ENCODE measurements around the gene ERCC4. TPM values are rescaled to one million over a fixed set of nuclear protein-coding genes. Genes with fewer than 3 reads are reported as not detected.
A peak's percentile ranks its signal among the peaks of the same experiment; 100 is the strongest.

Gene ERCC4
- total and polyA plus RNA-seq, 9 donors, result 2.8 to 21.4 (median 14.0) TPM

DNA sequence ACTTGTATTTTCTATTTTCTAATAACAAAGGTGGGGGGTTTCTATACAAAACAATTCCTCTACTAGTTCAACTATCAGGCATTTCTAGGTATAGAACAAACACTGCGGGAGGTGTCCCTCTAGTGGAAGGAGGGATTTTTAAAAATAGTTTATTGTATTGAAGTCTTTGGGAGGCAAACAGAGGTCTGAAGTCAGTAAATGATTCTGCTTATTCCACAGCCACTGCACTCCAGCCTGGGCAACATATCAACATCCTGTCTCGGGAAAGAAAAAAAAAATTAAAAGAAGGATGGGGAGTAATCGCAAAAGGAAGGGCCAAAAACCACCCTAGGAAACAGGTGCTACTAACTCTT, 648 bp upstream of the ERCC4 start:
- peak overlapping the region; percentile 8 for H3K4me3 ChIP-seq
- WGBS, 3 donors, result 0 to 1% (median 0%) methylated on average over 3 of the region's 3 CpGs
- peaks cover 7% of the 10 kb centered on the region for H3K4me1 ChIP-seq (ENCODE audit: insufficient read depth)
- peak in 1 of 5 donors; percentile 38 for DNase-seq
- no peaks in the 10 kb centered on the region for H3K27me3 ChIP-seq
- H3K36me3 ChIP-seq, result no peaks in the 10 kb centered on the region
- TF ChIP-seq, protein P1, sequence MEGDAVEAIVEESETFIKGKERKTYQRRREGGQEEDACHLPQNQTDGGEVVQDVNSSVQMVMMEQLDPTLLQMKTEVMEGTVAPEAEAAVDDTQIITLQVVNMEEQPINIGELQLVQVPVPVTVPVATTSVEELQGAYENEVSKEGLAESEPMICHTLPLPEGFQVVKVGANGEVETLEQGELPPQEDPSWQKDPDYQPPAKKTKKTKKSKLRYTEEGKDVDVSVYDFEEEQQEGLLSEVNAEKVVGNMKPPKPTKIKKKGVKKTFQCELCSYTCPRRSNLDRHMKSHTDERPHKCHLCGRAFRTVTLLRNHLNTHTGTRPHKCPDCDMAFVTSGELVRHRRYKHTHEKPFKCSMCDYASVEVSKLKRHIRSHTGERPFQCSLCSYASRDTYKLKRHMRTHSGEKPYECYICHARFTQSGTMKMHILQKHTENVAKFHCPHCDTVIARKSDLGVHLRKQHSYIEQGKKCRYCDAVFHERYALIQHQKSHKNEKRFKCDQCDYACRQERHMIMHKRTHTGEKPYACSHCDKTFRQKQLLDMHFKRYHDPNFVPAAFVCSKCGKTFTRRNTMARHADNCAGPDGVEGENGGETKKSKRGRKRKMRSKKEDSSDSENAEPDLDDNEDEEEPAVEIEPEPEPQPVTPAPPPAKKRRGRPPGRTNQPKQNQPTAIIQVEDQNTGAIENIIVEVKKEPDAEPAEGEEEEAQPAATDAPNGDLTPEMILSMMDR (IDR thresholded peaks at IDR 0.05), result no peak
- TF ChIP-seq POLR2A (IDR thresholded peaks at IDR 0.05) (no peak), EP300 (IDR thresholded peaks at IDR 0.05) (no peak)
- intact Hi-C loops (cut with DNase I), result loop anchor here in 2 of 4 donors (2.0 to 5.0 kb wide), 2 partner anchors 52 to 53 kb away; no protein-coding TSS in a partner anchor
- peak overlapping the region in 1 of 2 donors; percentile 43 for H3K27ac ChIP-seq
- H3K9me3 ChIP-seq, result no peaks in the 10 kb centered on the region

DNA sequence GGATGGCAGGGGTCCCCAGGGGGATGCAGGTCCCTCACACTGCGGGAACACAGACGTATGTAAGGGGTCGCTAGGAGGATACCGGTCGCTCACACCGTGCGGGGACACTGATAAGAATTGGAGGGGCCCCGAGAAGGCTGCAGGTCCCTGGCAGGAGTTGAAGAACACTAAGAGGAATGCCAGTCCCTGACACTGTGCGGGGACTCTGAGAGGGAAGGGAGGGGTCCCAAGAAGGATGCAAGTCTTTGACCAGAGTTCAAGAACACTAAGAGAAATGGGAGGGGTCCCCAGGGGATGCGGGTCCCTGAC, 510 bp downstream of the ERCC4 start:
- TF ChIP-seq POLR2A (IDR thresholded peaks at IDR 0.05) (no peak), EP300 (IDR thresholded peaks at IDR 0.05) (no peak)
- TF ChIP-seq, protein P1 (IDR thresholded peaks at IDR 0.05), result no peak
- Histone ChIP-seq H3K4me1 (ENCODE audit: insufficient read depth) (peaks cover 7% of the 10 kb centered on the region), H3K9me3 (no peaks in the 10 kb centered on the region), H3K36me3 (no peaks in the 10 kb centered on the region), H3K27ac (no peak overlapping the region), H3K4me3 (peak overlapping the region; percentile 88), H3K27me3 (no peaks in the 10 kb centered on the region)
- 0 to 1% (median 1%) methylated on average over 10 of the region's 10 CpGs for whole genome bisulfite sequencing, 3 donors
- intact Hi-C loops (cut with DNase I), result loop anchor here in 3 of 4 donors (5.0 to 10.0 kb wide), 5 partner anchors 314 to 614 kb away; no protein-coding TSS in a partner anchor
- no peak for DNase-seq

DNA sequence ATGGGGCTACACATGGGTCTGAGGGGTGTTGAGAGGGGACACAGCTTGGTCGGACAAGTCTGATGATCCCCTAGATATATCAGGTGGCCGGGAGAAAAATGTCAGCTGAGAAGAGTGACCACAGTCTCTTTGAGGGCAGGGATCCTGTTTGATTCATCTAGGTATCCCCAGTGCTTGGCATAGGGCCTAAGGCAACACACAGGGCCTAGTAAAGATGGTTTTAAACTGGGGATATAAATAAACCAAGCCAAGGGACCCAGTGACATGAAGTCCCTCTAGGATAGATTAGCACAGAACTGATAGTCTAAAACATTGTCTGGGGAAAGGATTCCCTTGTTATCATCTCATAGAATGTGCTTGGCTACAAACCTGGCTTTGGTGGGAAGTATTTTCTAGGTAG, 1.4 kb downstream of the ERCC4 start:
- TF ChIP-seq EP300 (IDR thresholded peaks at IDR 0.05), result no peak
- TF ChIP-seq POLR2A (IDR thresholded peaks at IDR 0.05), result no peak
- TF ChIP-seq, protein P1 (IDR thresholded peaks at IDR 0.05), result no peak
- intact Hi-C loops (cut with DNase I), result loop anchor here in 3 of 4 donors (5.0 to 10.0 kb wide), 5 partner anchors 313 to 613 kb away; no protein-coding TSS in a partner anchor
- no peak for DNase-seq
- no peaks in the 10 kb centered on the region for H3K9me3 ChIP-seq
- WGBS, 3 donors, result 74 to 79% (median 76%) methylated on average over 2 of the region's 2 CpGs
- no peaks in the 10 kb centered on the region for H3K27me3 ChIP-seq
- peaks cover 7% of the 10 kb centered on the region for H3K4me1 ChIP-seq (ENCODE audit: insufficient read depth)
- H3K27ac ChIP-seq, result no peak overlapping the region
- H3K36me3 ChIP-seq, result no peaks in the 10 kb centered on the region
- H3K4me3 ChIP-seq, result no peak overlapping the region

DNA sequence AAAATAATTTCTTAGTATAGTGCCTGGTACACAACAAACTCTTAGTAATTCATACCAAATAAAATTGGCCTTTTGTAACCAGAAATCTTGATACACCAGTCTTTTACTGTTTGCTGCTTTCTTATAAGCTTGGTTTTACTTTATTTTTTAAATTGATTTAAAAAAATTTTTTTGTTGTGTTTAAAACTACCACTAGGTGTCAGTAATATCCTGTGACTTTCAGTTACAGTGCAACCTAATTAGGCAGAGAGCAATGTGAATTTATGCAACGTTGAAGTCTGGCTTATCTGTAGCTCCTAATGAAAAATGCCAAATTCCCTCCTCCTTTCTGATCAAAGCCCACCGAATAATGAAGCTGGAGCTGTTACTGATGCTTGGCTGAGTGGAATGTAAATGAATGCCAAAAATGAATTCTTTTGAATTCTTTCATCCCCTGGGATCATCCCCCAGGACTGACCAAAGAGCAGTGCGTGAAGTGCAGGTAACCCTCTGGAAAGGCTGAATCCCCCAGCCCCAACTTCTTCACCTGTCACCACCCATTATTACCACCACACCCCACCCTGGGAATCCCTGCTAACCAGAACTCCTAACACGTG, 3.8 kb downstream of the ERCC4 start:
- no peaks in the 10 kb centered on the region for H3K27me3 ChIP-seq
- no peaks in the 10 kb centered on the region for H3K36me3 ChIP-seq
- H3K4me3 ChIP-seq, result no peak overlapping the region
- DNase-seq, result no peak
- TF ChIP-seq, protein P1 (IDR thresholded peaks at IDR 0.05), result peak; percentile 56 to 64 (median 59)
- no peak for TF ChIP-seq EP300 (IDR thresholded peaks at IDR 0.05)
- no peaks in the 10 kb centered on the region for H3K9me3 ChIP-seq
- intact Hi-C loops (cut with DNase I), result loop anchor here in 3 of 4 donors (5.0 to 10.0 kb wide), 5 partner anchors 311 to 611 kb away; no protein-coding TSS in a partner anchor
- peaks cover 7% of the 10 kb centered on the region for H3K4me1 ChIP-seq (ENCODE audit: insufficient read depth)
- WGBS, 3 donors, result 19 to 27% (median 22%) methylated on average over 4 of the region's 4 CpGs
- no peak overlapping the region for H3K27ac ChIP-seq

Data from ovary (tissue), 9 donors.